NCI-H524 (cell line): ENCODE results near the gene FNDC8.
"Not testable (repeated sequence)": the region's sequence is repeated elsewhere in the genome, so short reads cannot be mapped to it uniquely, and the experiment has no call there.

Experiments used
- DNase-seq, 2 experiments: peaks; one replicate each; lab custom pipeline; 2025; lab: John Stamatoyannopoulos, UW

Gene FNDC8

GRCh38 chr17:35121315-35121714 lies at the start of gene FNDC8:
Gene FNDC8 (plus strand): TSS chr17:35121615. CDS start chr17:35121694, 79 bp downstream.
- no peak for DNase-seq

DNA sequence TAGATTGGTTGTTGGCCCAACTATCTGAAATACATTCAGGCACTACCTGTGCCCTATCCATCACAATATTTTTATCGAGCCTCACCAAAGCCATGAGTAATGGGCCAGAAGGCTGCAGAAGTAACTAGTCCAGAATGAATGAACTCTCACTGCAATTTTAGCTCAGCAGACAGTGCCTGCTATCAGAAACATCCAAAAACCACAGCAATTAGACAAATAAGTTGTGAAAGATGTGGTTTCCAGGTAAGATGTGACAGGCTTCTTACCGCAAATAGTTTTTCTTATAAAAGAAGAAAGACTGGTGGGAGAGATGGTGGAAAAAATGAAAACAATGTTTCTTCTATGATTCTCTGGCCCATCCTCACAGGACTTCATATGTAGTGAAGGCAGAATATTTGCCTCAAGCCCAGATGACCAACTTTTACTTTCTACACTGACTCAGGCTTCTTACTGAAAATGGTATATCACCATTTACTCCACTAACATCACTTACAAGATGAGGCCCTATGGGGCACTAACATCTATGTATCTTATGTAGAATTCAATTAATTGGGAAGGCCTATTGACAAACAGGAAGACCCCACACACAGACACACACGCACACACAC lies 48.1 kb upstream of the FNDC8 start:
- DNase-seq: no peak

DNA sequence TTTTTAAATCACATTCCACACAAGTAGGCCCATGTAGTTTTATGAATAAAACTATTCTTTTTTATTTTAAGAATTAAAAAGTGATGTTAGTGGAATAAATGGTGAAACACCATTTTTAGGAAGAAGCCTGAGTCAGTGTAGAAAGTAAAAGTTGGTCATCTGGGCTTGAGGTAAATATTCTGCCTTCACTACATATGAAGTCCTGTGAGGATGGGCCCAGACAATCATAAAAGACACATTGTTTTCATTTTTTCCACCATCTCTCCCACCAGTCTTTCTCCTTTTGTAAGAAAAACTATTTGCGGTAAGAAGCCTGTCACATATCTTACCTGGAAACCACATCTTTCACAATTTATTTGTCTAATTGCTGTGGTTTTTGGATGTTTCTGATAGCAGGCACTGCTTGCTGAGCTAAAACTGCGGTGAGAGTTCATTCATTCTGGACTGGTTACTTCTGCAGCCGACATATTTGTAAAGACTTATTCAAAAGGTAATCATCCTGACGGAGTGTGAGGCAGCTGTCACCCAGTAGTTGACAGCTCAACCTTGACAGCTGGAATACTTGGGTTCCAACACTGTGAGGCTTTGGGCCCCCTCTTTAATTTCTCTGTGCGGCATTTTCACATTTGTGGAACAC lies 47.3 kb upstream of the FNDC8 start:
- no peak for DNase-seq

DNA sequence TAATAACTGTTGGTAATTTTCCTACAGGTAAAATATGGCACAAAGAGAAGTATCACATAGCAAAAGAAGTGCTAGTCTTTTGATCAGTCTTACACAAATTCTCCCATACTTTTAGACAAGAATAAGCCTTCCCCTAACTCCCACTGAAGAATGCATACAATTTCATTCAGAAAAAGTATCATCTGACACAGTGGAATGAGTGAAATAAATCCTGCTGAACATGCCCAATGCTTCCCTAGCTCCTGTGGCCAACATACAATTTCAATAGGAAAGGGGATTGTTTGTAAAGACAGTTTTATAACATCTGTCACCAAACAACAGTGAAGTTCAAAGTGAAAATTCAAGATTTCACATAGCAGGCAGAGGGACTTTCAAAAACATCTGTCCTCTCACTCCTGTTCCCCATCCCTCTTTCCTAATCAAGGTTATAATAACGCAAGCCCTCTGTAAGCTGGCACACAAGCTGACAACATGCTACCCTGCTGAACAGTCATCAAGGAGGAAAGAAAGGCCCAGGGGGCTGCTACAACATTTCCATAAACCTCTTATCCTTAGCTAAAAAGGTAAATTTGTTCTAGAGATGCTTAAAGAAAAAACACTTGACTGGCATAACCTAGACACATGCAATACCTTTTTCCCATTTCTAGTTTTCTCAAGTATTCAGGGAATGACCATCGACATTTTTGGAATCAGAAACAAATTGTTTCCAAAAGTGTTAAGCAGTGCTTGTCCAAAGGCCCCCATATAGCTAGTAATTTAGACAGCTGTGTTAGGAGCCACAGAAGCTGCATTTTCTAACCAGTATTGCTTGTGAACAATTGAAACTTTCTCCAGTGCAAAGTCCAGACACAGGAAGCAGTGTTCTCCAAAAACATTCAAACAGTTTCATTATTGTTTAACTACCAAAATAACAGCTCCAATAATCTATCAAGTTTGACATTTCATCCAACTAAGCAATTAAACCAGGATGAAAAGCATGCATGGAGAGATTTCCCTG lies 46.4 kb upstream of the FNDC8 start:
- DNase-seq: no peak

DNA sequence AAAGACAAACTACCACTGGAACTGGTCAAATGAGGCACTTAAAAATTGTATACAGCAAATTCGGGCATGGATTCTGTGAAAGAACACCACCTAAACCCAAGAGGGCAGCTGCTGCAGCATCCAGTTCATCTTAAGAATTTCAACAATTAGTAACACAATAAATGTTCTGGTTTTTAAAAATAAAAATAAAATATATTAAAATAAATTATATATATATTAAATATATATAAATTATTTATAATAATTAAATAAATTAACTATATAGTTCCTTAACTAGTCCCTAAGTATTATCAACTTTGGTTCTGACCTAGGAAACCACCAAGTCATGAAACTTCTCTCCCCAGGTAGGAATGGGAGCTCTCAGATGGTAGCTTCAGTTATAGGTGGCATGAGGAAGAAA lies 44.5 kb upstream of the FNDC8 start:
- DNase-seq: no peak

GRCh38 chr17:35079547-35080423 lies 41.6 kb upstream of the FNDC8 start:
- no peak for DNase-seq

GRCh38 chr17:35080536-35080935 lies 40.9 kb upstream of the FNDC8 start:
- DNase-seq: no peak

- DNase-seq: no peak
Observed at GRCh38 chr17:35081638-35082037, 39.8 kb upstream of the FNDC8 start.

GRCh38 chr17:35082073-35082657 lies 39.2 kb upstream of the FNDC8 start:
- DNase-seq: peak; percentile 14 to 75

DNA sequence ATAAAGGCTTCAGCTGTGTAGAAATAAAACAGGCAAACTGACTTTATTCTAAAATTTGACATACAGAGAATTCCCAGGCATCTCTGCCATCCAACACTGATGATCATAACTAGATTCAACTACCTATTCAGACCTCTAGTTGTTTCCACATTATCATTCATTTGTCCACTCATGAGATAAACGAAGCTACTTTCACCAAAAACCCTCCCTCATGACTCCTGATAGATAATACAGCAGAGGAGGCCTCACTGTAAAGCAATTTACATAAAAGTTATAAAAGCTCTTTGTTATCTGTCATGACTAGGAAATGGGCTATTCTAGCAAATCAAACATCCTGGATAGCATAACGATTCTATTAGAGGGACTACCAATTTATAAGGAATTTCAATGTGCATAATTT lies 38.3 kb upstream of the FNDC8 start:
- no peak for DNase-seq

GRCh38 chr17:35084987-35085386 lies 36.4 kb upstream of the FNDC8 start:
- no peak for DNase-seq

DNA sequence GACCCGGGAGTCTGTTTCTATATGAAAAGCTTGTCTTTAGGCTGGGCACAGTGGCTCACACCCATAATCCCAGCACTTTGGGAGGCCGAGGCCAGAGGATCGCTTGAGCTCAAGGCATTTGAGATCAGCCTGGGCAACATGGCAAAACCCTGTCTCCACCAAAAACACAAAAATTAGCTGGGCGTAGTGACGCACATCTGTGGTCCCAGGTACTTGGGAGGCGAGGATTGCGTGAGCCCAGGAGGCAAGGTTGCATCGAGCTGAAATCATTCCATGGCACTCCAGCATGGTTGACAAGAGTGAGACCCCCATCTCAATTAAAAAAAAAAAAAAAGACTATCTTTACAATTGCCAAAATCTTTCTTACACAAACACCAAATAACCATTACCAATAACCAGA lies 35.3 kb upstream of the FNDC8 start:
- DNase-seq: no peak

DNA sequence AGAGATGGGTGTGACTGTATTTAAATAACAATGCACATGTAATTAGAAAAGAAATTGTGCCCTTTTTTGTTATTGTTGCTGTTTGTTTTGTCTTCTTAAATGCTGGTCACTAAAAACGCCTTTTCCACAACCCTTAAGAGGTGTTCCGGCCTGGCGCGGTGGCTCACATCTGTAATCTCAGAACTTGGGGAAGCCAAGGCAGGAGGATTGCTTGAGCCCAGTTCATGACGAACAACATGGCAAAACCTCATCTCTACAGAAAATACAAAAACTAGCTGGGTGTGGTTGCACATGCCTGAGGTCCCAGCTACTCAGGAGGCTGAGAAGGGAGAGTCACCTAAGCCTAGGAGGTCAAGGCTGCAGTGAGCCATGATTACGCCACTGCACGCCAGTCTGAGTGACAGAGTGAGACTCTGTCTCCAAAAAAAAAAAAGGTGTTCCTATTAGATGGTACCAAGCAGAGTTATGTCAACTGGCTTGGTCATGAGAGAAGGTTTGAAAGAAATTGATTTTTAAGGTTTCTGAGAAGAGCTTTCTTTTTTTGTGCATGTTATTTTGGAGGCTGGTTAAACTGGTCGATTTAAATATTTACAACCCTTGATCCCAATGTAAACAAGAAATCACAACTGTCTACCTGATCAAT lies 34.4 kb upstream of the FNDC8 start:
- DNase-seq: no peak

- no peak for DNase-seq
Observed at GRCh38 chr17:35087731-35088355, 33.6 kb upstream of the FNDC8 start.

- DNase-seq: peak in 1 of 2 experiments; percentile 23
Observed at GRCh38 chr17:35088356-35088880, 33.0 kb upstream of the FNDC8 start.

DNA sequence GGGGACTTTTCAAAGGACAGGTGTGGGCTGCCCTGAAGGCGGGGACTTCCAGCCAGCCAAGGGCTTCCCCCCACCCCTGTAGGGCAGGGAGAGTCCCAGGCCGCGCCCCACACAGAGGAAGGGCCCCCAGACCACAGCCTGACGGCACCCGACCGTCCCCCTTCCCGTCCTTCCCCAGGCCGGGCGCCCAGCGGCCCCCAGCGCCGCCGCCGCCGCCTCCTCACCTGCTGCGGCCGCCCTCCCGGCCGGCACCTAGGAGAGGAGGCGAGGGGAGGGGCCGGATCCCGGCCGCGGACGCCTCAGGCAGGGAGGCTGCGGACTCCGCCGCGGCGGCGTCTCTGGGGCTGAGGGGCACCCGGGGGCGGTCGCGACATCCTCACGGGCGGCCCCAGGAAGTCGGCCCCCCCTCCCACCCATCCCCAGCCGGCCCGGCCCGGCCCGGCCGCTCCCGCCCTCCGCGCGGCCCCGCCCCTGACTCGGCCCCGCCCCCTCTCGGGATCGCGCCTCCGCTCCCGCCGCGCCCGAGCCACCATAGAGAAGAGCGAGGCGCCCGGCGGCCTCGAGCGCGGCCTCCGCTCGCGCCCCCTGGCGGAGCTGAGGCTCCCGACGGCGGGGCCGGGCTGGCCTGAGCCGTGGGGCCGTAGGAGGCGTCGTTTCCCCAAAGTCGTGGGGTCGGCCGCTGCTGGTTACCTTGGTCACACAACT lies 32.4 kb upstream of the FNDC8 start:
- peak; percentile 36 to 70 for DNase-seq

DNA sequence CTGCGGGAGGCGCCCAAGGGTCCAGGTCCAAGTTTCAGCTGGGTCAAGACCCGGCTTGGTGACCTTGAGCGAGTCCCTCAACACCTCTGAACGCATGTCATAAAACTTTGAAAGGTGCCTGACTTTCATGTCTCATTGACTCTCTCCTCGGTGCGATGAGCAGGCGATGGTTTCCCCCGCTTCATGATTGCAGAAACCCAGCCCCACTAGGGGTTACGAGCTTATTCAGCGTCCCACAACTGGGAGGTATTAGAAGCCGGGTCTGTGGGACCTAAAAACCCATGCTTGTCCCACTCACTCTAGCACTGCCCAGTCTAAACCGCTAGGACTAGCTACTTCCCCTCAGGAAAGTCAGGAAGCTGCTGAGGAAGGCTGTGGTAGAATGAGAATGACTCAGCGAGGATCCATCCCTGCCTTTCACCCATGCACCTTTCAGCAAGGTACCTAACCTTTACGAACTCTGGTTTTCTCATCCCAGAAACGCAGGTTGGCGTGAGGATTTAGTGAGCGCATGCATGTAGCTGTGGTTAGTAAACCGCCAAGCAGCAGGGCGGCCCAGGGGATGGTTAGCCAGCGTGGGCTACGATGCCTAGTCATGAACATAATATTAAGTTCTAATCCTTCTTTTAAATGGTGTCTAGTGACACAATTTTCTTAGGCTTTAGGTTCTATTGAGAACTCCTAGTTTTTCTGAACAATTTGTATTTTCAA lies 31.7 kb upstream of the FNDC8 start:
- no peak for DNase-seq

GRCh38 chr17:35090707-35091106 lies 30.7 kb upstream of the FNDC8 start:
- DNase-seq: not testable (repeated sequence)

GRCh38 chr17:35094902-35095301 lies 26.5 kb upstream of the FNDC8 start:
- no peak for DNase-seq
